ENCODE data around the gene SMIM38. TPM values are rescaled to one million over a fixed set of nuclear protein-coding genes. Genes with fewer than 3 reads are reported as not detected.

SMIM38 gene
- total RNA-seq, 1 experiment from 2014 or later, result 0.54 TPM

DNA sequence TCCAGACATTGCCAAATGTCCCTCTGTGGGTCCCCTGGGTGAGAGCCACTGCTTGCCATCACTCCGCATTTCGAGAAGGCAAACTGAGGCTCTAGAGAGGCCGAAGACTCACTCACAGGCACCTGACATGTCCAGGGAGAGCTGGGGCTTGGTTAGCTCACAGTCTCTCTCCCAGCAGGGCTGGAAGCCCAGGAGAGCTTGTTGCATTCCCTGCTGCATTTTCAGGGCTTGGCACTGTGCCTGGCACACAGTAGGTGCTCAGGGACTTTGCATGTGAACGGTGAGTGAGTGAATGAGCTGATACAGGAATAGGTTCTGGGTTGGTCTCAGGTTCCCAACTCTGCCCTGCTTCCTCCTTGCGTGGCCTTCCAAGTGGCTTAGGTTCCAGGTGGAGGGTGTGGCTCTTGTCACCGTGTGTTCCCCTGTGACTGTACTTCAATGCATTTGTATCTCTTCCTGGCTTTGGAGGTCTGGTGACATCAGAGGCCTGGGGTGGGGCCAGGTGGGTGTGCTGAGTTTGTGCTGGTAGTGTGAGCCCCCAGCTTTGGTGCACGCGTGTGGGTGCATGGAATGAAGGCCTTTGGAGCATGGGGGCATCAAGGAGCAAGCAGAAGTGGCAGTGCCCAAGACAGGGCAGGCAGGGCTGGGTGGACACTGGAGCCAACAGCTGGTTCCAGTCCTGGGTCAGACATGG, 18.4 kb upstream of the SMIM38 start:
- Histone ChIP-seq H3K4me1 (ENCODE audit: control insufficient read depth in 1 of 2, insufficient read depth in 2 of 2, low read length in 2 of 2) (peaks cover 24 to 31% of the 10 kb centered on the region in 2 experiments), H3K4me3 (replicated peaks in 1 of 2; ENCODE audit: low read depth in 1 of 2, low read length in 2 of 2) (0 out of 4 replicates have a peak overlapping the region, but pooled peaks of 1 of the 2 experiments have one; percentile 34), H3K9ac (ENCODE audit: low read length) (peak overlapping the region; percentile 38; the same call in 1 of the 2 replicates), H4K20me1 (ENCODE audit: insufficient read depth) (no peaks in the 10 kb centered on the region), H3K27me3 (ENCODE audit: insufficient read depth, low read length) (no peaks in the 10 kb centered on the region), H3K36me3 (ENCODE audit: control insufficient read depth in 1 of 2, insufficient read depth in 2 of 2, low read length in 2 of 2) (no peaks in the 10 kb centered on the region), H3K27ac (ENCODE audit: low read depth, low read length) (no peak overlapping the region), H3K9me2 (ENCODE audit: insufficient read depth) (no peaks in the 10 kb centered on the region), H3K79me2 (ENCODE audit: insufficient read depth, low read length) (no peaks in the 10 kb centered on the region), H3K9me3 (ENCODE audit: control insufficient read depth in 1 of 2, insufficient read depth in 1 of 2, low read depth in 1 of 2, low read length in 2 of 2) (peaks cover 0 to 8% of the 10 kb centered on the region in 2 experiments; a peak in 1 of 4 replicates), H3K4me2 (ENCODE audit: low read length) (peak overlapping the region; percentile 71), H2AFZ (ENCODE audit: low read depth, low read length, poor library complexity, severe bottlenecking) (no peak overlapping the region)
- intact Hi-C loops (cut with micrococcal nuclease), result loop anchor here (5.0 kb wide), 1 partner anchor 155 kb away; the partner anchor contains the start of gene MYEOV
- no TSS peak for BruUV-seq (replicated peaks)
- RAD21 ChIA-PET (ENCODE audit: low non-redundant PET in 1 of 2, low total read pairs in 2 of 2, uncharacterized antibody in 2 of 2, unreplicated experiment in 2 of 2), result no interaction called here
- TF ChIP-seq CEBPB (IDR thresholded peaks at IDR 0.05; ENCODE audit: low read depth) (no peak), EZH2 (IDR thresholded peaks at IDR 0.05) (no peak), RAD21 (IDR thresholded peaks at IDR 0.05; ENCODE audit: low read depth) (no peak), SRF (IDR thresholded peaks at IDR 0.05; ENCODE audit: low read depth) (no peak), EZH2phosphoT487 (IDR thresholded peaks at IDR 0.05; ENCODE audit: borderline replicate concordance) (no peak), ELF1 (IDR thresholded peaks at IDR 0.05; ENCODE audit: borderline replicate concordance, low read depth) (no peak), POLR2A (IDR thresholded peaks at IDR 0.05; ENCODE audit: borderline replicate concordance, extremely low read depth, insufficient read depth, insufficient read length) (no peak), YY1 (IDR thresholded peaks at IDR 0.05; ENCODE audit: extremely low read depth, insufficient replicate concordance, low read depth, low read length) (no peak), ZFX (IDR thresholded peaks at IDR 0.05) (no peak), SIN3A (IDR thresholded peaks at IDR 0.05; ENCODE audit: low read depth) (no peak)
- TF ChIP-seq, protein P1, sequence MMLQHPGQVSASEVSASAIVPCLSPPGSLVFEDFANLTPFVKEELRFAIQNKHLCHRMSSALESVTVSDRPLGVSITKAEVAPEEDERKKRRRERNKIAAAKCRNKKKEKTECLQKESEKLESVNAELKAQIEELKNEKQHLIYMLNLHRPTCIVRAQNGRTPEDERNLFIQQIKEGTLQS (IDR thresholded peaks at IDR 0.05), result no peak
- CTCF ChIA-PET, result no interaction called here
- ATAC-seq (peak; percentile 40), DNase-seq (ENCODE audit: low read depth, low spot score) (no peak)
- POLR2A ChIA-PET, result no interaction called here
